22Rv1 (cell line): ENCODE data around the gene RSKR.

Experiments
- H3K27ac ChIP-seq: fragments of 450-650 bp; 2 replicates; pipeline ENCODE4 v1.5.1; 2017
- CTCF ChIP-seq: fragments of 450-650 bp; IDR thresholded peaks from 2 replicates; pipeline ENCODE4 v1.5.1; 2017; ENCODE audit warnings: mild to moderate bottlenecking
- ZFX ChIP-seq: fragments of 450-650 bp; IDR thresholded peaks from 2 replicates; pipeline ENCODE4 v1.6.1; 2017; ENCODE audit warnings: antibody characterized with exemption, borderline replicate concordance

Gene RSKR

GRCh38 chr17:28575126-28575795 lies 38.7 kb downstream of the RSKR start:
- no peak overlapping the region for H3K27ac ChIP-seq
- TF ChIP-seq CTCF (0 out of 2 replicates have a peak, but pooled peaks have one; percentile 5), ZFX (no peak)

- TF ChIP-seq CTCF (peak; percentile 11; the same call in 1 of the 2 replicates), ZFX (no peak)
- no peak overlapping the region for H3K27ac ChIP-seq
These were observed 39.5 kb downstream of the RSKR start for GRCh38 chr17:28574526-28574925.

- TF ChIP-seq ZFX, result no peak
- TF ChIP-seq CTCF, result no peak
- no peak overlapping the region for H3K27ac ChIP-seq
These were observed 40.0 kb downstream of the RSKR start for GRCh38 chr17:28573966-28574480.

- TF ChIP-seq ZFX, result no peak
- TF ChIP-seq CTCF, result no peak
- no peak overlapping the region for H3K27ac ChIP-seq
These were observed 40.5 kb downstream of the RSKR start for GRCh38 chr17:28573521-28573920.

- peak overlapping the region; percentile 87; the same call in 1 of the 2 replicates for H3K27ac ChIP-seq
- TF ChIP-seq ZFX, result no peak
- no peak for TF ChIP-seq CTCF
These were observed 41.0 kb downstream of the RSKR start for GRCh38 chr17:28573040-28573380.

- H3K27ac ChIP-seq, result peak overlapping the region; percentile 87
These were observed 41.5 kb downstream of the RSKR start for GRCh38 chr17:28572259-28573039.

More at GRCh38 chr17:28572259-28573039, 41.5 kb downstream of the RSKR start:
- TF ChIP-seq CTCF, result 0 out of 2 replicates have a peak, but pooled peaks have one; percentile 4
- no peak for TF ChIP-seq ZFX
